CD4-positive, alpha-beta T cell treated with Interleukin-10 for 1 hour (primary cell): ENCODE measurements around the gene HM13.
A peak's percentile ranks its signal among the peaks of the same experiment; 100 is the strongest.
"Not testable (repeated sequence)": the region's sequence is repeated elsewhere in the genome, so short reads cannot be mapped to it uniquely, and the experiment has no call there.

Experiments
- DNase-seq: peaks from one replicate; pipeline ENCODE4 v3.0.0-alpha.2; 2020

Gene HM13

DNA sequence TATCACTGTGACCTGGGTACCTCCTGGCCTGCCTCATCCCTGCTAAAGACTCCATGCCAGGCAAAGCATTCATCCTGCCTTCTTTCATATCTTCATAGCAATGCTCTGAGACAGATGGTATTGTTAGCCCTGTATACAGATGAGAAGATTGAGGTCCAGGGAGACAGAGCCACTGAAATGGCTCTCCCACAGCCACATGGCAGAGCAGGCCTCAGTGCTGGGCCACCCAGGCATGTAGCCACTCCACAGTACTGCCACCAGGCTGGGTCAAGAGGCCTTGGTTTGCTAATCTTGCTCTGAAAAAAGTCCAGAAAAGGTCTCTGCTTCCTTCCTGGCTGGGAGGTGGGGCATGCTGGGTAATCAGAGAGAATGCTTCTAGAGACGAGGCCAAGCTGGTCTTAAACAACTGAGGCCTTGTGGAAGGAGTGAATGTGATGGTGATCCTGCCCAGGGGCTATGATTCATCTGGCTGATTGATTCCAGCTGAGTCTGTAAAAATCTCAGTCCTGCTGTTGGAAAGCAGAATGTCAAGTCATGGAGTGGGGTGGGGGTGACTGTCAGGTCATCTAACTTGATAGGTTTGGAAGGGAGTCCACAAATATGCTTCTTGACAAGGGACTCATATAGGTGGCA, 29.8 kb downstream of the HM13 start:
- no peak for DNase-seq

DNA sequence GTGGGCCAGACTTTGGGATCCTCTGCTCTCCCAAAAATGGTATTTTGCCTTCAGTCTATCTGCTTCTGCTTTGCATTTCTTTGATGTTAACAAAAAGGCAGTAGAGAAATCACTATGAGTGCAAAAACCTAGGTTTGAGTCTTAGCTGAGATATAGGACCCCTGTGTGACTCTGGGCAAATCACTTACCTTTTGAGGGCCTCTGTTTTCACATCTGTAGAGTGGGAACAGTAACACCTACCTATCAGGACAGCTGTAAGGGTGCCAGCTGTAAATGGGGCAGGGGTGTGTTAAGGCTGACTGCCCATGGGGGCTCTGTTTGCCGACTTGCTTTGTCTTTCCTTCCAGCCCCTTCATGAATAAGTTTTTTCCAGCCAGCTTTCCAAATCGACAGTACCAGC, 30.4 kb downstream of the HM13 start:
- DNase-seq: no peak

DNA sequence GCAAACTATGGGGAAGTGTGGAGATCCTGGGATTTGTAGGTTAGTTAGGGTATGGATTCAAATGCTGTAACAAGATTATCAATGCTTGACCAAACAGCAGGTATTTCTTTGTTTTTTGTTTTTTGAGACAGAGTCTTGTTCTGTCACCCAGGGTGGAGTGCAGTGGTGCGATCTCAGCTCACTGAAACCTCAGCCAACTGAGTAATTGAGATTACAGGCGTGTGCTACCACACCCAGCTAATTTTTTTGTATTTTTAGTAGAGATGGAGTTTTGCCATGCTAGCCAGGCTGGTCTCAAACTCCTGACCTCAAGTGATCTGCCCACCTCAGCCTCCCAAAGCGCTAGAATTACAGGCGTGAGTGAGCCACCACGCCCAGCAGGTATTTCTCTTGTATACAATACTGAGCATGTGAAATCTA, 31.4 kb downstream of the HM13 start:
- not testable (repeated sequence) for DNase-seq

- DNase-seq: peak; percentile 88
Observed at GRCh38 chr20:31547017-31547675, 32.9 kb downstream of the HM13 start.

DNA sequence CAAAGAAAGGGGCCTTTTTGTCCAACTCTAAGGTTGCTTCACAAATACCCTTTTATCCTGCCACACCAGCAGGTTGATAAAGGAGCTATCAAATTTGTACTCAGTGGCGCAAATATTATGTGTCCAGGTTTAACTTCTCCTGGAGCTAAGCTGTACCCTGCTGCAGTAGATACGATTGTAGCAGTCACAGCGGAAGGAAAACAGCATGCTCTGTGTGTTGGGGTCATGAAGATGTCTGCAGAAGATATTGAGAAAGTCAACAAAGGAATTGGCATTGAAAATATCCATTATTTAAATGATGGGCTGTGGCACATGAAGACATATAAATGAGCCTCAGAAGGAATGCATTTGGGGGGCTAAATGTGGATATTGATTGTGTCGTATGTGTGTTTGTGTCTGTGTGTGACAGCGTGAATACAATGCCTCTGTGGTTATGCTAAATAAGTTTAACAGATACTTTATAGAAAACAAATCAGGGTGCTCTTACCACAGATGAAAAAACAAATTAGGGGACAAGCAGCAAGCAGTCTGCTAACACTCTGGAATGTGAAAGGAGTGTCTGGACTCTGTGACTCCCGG, 33.6 kb downstream of the HM13 start:
- no peak for DNase-seq

DNA sequence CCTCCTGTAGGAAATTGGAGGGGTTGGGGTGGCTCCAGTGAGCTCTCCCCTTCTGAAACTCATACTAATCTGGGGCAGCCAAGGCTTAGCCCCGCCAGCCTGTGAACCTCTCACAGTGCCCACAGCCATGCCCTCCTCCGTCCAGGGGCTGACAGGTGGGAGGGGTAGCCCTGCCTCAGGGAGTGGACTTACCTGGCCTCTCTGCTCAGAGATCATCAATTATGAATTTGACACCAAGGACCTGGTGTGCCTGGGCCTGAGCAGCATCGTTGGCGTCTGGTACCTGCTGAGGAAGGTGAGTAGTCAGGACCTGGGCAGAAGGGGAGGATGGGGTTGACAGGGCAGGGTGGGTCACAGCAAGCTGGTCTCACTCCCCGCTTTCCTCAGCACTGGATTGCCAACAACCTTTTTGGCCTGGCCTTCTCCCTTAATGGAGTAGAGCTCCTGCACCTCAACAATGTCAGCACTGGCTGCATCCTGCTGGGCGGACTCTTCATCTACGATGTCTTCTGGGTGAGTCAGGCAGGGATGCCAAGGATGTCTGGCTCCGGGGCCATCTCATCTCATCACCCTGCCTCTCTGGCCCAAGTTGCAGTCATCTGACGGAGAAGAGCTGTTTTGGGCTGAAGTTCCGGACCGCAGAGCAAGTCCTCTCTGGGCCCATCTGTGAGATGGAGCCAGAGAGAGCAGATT, 34.7 kb downstream of the HM13 start:
- no peak for DNase-seq

GRCh38 chr20:31549513-31549880, 35.3 kb downstream of the HM13 start:
- DNase-seq: no peak

DNA sequence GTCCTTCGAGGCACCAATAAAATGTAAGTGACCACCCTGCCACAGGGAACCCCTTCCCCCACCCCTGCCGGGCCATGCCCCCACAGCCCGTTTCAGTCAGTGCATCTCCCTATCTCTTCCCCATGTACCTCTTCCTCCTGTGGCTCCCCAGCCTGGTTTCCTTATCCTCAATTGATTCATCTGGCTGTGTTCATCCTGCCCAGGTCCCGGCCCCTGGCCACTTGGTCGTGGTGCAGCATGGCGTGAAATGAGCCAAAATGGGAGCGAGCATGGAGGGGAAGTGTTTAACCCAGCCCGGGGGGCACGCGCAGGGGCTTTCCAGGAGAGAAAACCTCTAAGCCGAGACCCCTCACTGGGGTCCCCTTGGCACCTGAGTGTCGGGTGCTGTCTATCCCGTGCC, 35.9 kb downstream of the HM13 start:
- no peak for DNase-seq

DNA sequence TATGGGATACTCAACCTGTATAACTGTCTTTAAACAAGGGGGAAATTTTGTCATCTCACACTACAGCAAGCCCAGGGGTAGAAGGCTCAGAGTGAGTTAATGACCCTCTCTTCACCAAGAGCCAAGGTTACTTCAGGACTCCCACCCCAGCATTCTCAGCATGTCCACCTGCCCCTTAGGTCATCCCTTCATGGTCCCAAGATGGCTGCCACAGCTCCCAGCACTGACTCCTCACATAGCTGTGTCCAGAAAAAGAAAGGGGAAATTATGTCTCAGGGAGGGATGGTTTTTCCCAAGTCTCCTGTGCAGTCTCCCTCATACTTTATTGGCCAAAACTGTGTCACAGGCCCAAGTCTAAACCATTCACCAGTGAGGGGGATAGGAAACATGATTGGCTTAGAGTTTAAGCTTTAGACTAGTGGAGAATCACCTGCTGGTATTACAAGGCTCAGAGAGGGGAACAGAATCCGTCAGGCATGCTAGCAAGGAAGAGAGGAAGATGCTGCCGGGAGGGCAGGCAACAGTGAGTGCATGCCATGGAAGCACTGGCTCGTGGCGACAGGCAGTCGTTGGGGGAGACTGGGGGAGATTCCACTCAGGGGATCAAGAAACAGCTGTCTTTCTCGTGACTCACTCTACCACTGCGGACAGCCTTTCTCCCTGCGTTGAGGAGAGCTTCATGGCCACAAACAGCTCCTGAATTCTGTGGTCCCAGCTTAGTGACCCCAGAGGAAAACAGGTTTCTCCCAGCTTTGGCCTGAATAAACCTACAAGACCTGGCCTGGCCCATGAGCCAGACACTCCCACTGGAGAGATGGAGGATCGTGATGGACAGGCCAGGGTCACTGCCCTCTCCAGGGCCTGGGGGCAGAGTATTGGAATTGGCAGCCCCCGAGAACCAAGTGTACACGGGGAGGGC, 37.2 kb downstream of the HM13 start:
- DNase-seq: no peak

- DNase-seq: no peak
Observed at GRCh38 chr20:31555203-31555775, 41.0 kb downstream of the HM13 start.

DNA sequence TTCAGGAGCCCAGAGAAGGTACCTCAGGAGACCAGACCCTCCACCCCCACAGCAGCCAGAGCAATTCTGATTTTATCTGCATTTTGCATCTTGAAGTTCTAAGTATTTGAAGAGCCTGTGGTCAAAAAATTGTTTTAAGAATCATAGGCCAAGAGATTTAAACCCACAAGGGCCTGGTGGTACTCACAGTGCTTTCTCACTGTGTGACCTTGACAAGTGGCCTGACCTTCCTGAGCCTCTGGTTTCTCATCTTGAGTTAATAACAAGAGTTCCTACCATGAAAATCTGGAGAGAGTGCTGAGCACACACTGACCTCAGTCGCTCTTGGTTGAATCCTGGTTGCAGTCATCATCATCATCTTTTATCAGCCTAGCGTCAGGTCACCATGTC, 45.5 kb downstream of the HM13 start:
- no peak for DNase-seq

- DNase-seq: peak; percentile 78
Observed at GRCh38 chr20:31560094-31560745, 46.0 kb downstream of the HM13 start.

DNA sequence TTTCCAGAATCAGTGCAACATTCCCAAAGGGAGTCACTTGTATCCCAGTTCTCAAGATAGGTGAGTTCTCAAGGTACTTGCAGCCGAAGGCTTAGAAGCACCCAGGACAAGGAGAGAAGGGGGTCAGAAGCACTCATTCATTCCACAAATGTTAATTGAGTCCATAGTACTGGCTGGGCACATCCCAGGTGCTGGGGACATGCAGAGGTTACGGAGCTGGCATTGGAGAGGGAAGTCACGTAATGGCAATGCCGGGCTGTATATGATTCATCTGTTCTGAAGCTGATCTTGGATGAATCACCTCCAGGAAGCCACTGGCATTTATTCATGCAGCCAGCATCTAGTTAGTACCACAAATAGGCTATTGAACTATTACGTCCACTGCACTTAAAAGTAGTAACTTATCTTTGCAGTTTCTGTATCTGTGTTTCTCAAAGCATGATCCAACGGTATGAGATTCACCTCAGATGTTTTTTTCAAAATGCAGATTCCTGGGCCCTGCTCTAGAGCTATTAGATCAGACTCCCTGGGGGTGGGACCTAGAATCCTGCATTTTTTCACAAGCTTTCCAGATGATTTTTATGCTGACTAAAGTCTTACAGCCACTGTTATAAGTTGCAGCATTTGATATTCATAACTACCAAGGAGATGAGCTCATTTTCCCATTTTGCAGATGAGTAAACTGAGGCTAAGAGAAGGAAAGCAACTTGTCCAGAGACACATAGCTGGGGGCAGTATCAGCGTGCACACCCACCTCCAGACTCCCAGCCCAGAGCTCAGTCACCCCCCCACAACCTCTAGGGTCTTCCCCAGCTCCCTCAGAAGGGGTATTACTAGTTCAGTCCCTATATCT, 46.7 kb downstream of the HM13 start:
- no peak for DNase-seq

- no peak for DNase-seq
Observed at GRCh38 chr20:31562241-31562640, 48.0 kb downstream of the HM13 start.

DNA sequence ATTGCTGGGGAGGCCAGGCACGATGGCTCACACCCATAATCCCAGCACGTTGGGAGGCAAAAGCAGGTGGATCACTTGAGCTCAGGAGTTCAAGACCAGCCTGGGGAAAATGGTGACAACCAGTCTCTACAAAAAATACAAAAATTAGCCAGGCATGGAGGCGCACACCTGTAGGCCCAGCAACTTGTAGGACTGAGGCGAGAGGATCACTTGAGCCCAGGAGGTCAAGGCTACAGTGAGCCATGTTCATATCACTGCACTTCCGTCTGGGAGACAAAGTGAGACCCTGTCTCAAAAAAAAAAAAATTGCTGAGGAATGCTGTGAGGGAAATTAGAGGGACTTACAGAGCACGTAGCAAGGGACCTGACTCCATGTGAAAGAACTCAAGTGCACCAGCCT, 50.0 kb downstream of the HM13 start:
- no peak for DNase-seq

DNA sequence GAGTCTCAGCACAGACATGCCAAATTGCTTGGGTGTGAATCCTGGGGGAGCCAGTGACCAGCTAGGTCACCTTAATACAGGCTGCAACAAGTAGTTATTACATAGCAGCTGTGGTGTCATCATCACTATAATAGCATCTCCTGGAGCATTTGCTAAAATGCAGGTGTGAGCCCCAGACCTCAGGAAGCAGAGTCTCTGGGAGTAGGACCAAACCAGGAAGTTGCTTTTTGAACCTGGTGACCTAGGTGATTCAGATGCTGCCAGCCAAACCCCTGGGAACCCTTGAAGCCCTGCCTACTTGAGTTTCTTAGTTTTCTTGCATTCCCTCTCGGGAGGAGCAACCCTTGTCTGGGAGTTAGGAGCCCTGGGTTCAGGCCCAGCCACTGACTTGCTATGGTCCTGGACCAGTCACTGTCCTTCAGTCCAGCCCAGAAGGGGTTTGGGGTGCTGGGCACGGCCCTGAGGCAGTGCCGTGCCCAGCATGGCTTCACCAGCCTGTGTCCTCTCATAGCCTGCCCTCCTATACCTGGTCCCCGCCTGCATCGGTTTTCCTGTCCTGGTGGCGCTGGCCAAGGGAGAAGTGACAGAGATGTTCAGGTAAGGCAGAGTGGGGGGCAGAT, 51.6 kb downstream of the HM13 start:
- no peak for DNase-seq

- DNase-seq: no peak
Observed at GRCh38 chr20:31566319-31566657, 52.0 kb downstream of the HM13 start.

- DNase-seq: no peak
Observed at GRCh38 chr20:31566658-31567379, 52.6 kb downstream of the HM13 start.

DNA sequence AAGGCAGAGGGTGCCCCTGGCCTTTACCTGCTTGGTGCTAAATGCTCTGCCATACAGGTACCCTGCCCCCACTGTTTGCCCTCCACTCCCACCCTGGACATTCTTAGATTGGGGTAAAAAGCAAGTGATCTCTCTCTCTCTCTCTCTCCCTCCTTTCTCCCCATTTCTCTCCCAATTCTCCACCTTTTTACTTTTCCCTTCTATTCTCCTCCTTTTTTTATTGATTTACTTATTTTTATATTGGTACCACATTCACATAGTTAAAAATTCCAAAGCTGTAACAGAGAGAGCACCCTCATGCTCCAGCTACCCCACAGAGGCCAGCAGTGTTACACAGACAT, 53.1 kb downstream of the HM13 start:
- no peak for DNase-seq
